HUES6 (cell line): ENCODE results near the gene ATP2B1.

Experiments used
- H3K27ac ChIP-seq: 2 replicates; pipeline ENCODE4 v1.7.0; 2013; ENCODE audit warnings: low read depth, mild to moderate bottlenecking, low read length, inconsistent platforms
- H3K27me3 ChIP-seq: 2 replicates; pipeline ENCODE4 v1.6.1; 2013; ENCODE audit warnings: low read length; ENCODE audit not compliant: control insufficient read depth, insufficient read depth
- H3K36me3 ChIP-seq: 2 replicates; pipeline ENCODE4 v1.6.1; 2013; ENCODE audit warnings: low read length; ENCODE audit not compliant: control insufficient read depth, insufficient read depth
- H3K4me1 ChIP-seq: 2 replicates; pipeline ENCODE4 v1.6.1; 2013; ENCODE audit warnings: low read length; ENCODE audit not compliant: control insufficient read depth, insufficient read depth
- H3K4me3 ChIP-seq: 2 replicates; pipeline ENCODE4 v1.5.1; 2013; ENCODE audit warnings: low read depth, low read length
- H3K9ac ChIP-seq: one replicate; pipeline ENCODE4 v1.6.1; 2013; ENCODE audit warnings: mild to moderate bottlenecking, low read length
- H3K9me3 ChIP-seq: 2 replicates; pipeline ENCODE4 v1.6.1; 2013; ENCODE audit warnings: low read depth, low read length; ENCODE audit not compliant: control insufficient read depth, insufficient read depth

Gene ATP2B1

GRCh38 chr12:89673603-89674002 is 35.0 kb downstream of the ATP2B1 start:
- Histone ChIP-seq H3K4me3 (no peak overlapping the region), H3K9me3 (no peaks in the 10 kb centered on the region), H3K9ac (no peak overlapping the region), H3K36me3 (no peaks in the 10 kb centered on the region), H3K27ac (no peak overlapping the region), H3K27me3 (no peaks in the 10 kb centered on the region), H3K4me1 (peaks cover 6% of the 10 kb centered on the region; the same call in 1 of the 2 replicates)

DNA sequence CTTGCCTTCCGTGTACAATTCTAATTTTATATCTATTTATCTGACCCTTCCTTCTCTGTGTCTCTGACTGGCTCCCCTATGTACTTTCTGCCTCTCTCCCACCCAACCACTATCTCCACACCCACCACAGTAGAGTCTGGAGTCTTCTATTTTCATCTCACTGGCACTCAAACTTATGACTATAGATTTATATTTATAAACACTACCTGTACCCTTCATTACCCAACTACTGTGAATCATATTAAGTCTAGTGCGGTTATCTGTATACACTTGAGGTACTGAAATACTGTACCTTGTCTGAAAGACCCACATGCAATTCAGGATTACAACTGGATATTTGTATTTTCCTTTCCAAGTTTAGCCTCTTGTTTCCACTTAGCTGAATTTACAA is 36.1 kb downstream of the ATP2B1 start:
- Histone ChIP-seq H3K36me3 (no peaks in the 10 kb centered on the region), H3K9ac (no peak overlapping the region), H3K9me3 (no peaks in the 10 kb centered on the region), H3K27ac (no peak overlapping the region), H3K4me3 (no peak overlapping the region), H3K27me3 (no peaks in the 10 kb centered on the region), H3K4me1 (peaks cover 2% of the 10 kb centered on the region; the same call in 1 of the 2 replicates)

- H3K36me3 ChIP-seq, result no peaks in the 10 kb centered on the region
These were observed 37.2 kb downstream of the ATP2B1 start for GRCh38 chr12:89671469-89671868.

GRCh38 chr12:89669197-89669596 is 39.4 kb downstream of the ATP2B1 start:
- H3K27me3 ChIP-seq, result no peaks in the 10 kb centered on the region
- no peaks in the 10 kb centered on the region for H3K36me3 ChIP-seq
- H3K9ac ChIP-seq, result no peak overlapping the region
- no peak overlapping the region for H3K4me3 ChIP-seq
- H3K27ac ChIP-seq, result no peak overlapping the region
- no peaks in the 10 kb centered on the region for H3K9me3 ChIP-seq
- H3K4me1 ChIP-seq, result peaks cover 2% of the 10 kb centered on the region; the same call in 1 of the 2 replicates

More at GRCh38 chr12:89671469-89671868, 37.2 kb downstream of the ATP2B1 start:
- H3K9me3 ChIP-seq, result no peaks in the 10 kb centered on the region
- H3K4me1 ChIP-seq, result peaks cover 2% of the 10 kb centered on the region; the same call in 1 of the 2 replicates
- no peak overlapping the region for H3K9ac ChIP-seq
- no peaks in the 10 kb centered on the region for H3K27me3 ChIP-seq
- no peak overlapping the region for H3K4me3 ChIP-seq
- no peak overlapping the region for H3K27ac ChIP-seq

DNA sequence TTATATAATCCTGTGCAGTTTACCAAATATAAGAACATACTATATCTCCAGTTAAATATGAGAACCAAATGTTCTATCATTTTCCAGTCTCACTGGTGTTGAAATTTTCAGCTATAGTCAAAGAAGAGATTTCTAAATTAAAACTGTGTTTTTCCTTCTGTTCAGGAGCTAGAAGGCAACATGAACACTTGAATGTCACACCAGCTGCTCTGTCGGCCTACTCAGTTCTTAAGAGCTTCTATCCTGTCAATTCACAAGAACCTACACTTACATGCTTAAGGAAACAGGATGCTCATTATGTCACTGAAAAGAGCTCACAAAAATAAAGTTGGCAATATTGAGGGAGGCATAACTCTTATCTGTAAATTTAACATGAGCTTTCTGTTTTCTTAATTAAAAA is 43.1 kb downstream of the ATP2B1 start:
- Histone ChIP-seq H3K27ac (no peak overlapping the region), H3K4me1 (no peaks in the 10 kb centered on the region), H3K9ac (no peak overlapping the region), H3K36me3 (no peaks in the 10 kb centered on the region), H3K9me3 (no peaks in the 10 kb centered on the region), H3K4me3 (no peak overlapping the region), H3K27me3 (no peaks in the 10 kb centered on the region)

GRCh38 chr12:89664441-89664840 is 44.2 kb downstream of the ATP2B1 start:
- no peaks in the 10 kb centered on the region for H3K4me1 ChIP-seq
- no peak overlapping the region for H3K9ac ChIP-seq
- no peaks in the 10 kb centered on the region for H3K36me3 ChIP-seq
- no peaks in the 10 kb centered on the region for H3K27me3 ChIP-seq
- no peak overlapping the region for H3K4me3 ChIP-seq
- no peak overlapping the region for H3K27ac ChIP-seq
- no peaks in the 10 kb centered on the region for H3K9me3 ChIP-seq

- no peak overlapping the region for H3K27ac ChIP-seq
- H3K27me3 ChIP-seq, result no peaks in the 10 kb centered on the region
- no peak overlapping the region for H3K4me3 ChIP-seq
- H3K4me1 ChIP-seq, result no peaks in the 10 kb centered on the region
- H3K9ac ChIP-seq, result no peak overlapping the region
- H3K9me3 ChIP-seq, result no peaks in the 10 kb centered on the region
- no peaks in the 10 kb centered on the region for H3K36me3 ChIP-seq
These were observed 44.9 kb downstream of the ATP2B1 start for GRCh38 chr12:89663577-89664357.

GRCh38 chr12:89662623-89663022 is 46.0 kb downstream of the ATP2B1 start:
- H3K27me3 ChIP-seq, result no peaks in the 10 kb centered on the region
- H3K27ac ChIP-seq, result no peak overlapping the region; the same call in 1 of the 2 replicates
- no peak overlapping the region for H3K4me3 ChIP-seq
- H3K9me3 ChIP-seq, result no peaks in the 10 kb centered on the region
- H3K4me1 ChIP-seq, result no peaks in the 10 kb centered on the region
- no peaks in the 10 kb centered on the region for H3K36me3 ChIP-seq
- no peak overlapping the region for H3K9ac ChIP-seq

- Histone ChIP-seq H3K9me3 (no peaks in the 10 kb centered on the region), H3K4me3 (no peak overlapping the region), H3K4me1 (no peaks in the 10 kb centered on the region), H3K27me3 (no peaks in the 10 kb centered on the region), H3K27ac (no peak overlapping the region; the same call in 1 of the 2 replicates), H3K36me3 (no peaks in the 10 kb centered on the region), H3K9ac (no peak overlapping the region)
These were observed 46.8 kb downstream of the ATP2B1 start for GRCh38 chr12:89661706-89662330.

DNA sequence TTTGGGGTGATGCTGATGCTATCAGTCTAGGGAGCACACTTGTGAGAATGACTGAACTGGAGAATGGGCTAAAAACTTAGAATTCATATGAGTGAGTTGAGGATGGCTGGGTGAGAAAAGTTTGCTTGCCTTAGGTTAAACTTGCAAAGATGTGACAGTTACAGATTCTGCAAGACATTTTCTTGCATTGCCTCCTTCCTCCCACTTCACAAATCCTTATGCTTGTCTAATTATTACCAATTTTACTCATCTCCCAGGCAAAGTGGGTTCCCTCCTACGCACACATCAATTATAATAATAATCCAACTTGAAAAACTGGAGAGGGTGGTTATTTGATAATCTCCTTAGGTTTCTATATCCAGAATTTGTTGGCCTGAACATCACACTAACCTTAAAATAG is 50.9 kb downstream of the ATP2B1 start:
- Histone ChIP-seq H3K4me3 (no peak overlapping the region), H3K9ac (no peak overlapping the region), H3K36me3 (no peaks in the 10 kb centered on the region), H3K4me1 (no peaks in the 10 kb centered on the region), H3K9me3 (no peaks in the 10 kb centered on the region), H3K27me3 (no peaks in the 10 kb centered on the region), H3K27ac (no peak overlapping the region)

- Histone ChIP-seq H3K9ac (no peak overlapping the region), H3K9me3 (no peaks in the 10 kb centered on the region), H3K4me3 (no peak overlapping the region), H3K4me1 (no peaks in the 10 kb centered on the region), H3K27ac (no peak overlapping the region), H3K36me3 (no peaks in the 10 kb centered on the region), H3K27me3 (no peaks in the 10 kb centered on the region)
These were observed 51.6 kb downstream of the ATP2B1 start for GRCh38 chr12:89657066-89657465.
